ENCODE results near the gene ASTN1. TPM values are rescaled to one million over a fixed set of nuclear protein-coding genes. Genes with fewer than 3 reads are reported as not detected.

ASTN1 gene
- total RNA-seq, 4 donors from 2014 or later: 1.2 to 2.2 (median 1.6) TPM

DNA sequence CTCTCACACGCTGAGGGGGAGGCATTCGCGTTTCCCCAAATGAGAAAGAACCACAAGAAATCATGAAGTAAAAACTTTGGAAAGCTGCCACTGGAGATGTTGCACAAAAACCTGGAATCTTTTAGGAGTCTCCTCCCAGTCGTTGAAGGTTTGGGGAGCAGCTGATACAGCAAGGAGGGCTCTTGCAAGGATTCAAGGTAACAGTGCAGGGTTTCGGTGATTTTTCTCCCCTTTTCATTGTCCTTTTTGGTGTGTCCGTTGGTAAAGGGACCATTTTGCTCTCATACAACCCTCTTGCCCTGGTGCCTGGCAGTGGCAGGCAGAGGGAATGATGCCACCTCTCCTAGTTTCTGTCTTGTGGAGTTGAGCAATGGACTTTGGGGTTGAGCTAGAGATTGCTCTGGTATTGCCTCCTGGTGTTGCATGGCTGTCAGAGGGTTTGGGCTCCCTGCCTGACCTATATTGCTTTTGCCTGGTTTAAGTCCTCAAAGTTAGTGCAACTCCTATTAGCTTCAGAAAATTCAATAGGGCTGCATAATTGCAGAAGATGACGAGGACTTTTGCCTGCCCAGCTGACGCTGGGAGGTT, 7.1 kb upstream of the ASTN1 start:
- Histone ChIP-seq H3K4me3 (peak overlapping the region; percentile 47 to 61 (median 51)), H3K36me3 (no peaks in the 10 kb centered on the region), H3K27me3 (peaks cover 0 to 62% (median 12%) of the 10 kb centered on the region in 4 donors), H3K9me3 (no peaks in the 10 kb centered on the region), H3K27ac (replicated peaks in 1 of 4) (no peak overlapping the region), H3K4me1 (peaks cover 10 to 18% (median 15%) of the 10 kb centered on the region in 4 donors)
- DNase-seq (ENCODE audit: extremely low spot score): no peak
- TF ChIP-seq, protein P1, sequence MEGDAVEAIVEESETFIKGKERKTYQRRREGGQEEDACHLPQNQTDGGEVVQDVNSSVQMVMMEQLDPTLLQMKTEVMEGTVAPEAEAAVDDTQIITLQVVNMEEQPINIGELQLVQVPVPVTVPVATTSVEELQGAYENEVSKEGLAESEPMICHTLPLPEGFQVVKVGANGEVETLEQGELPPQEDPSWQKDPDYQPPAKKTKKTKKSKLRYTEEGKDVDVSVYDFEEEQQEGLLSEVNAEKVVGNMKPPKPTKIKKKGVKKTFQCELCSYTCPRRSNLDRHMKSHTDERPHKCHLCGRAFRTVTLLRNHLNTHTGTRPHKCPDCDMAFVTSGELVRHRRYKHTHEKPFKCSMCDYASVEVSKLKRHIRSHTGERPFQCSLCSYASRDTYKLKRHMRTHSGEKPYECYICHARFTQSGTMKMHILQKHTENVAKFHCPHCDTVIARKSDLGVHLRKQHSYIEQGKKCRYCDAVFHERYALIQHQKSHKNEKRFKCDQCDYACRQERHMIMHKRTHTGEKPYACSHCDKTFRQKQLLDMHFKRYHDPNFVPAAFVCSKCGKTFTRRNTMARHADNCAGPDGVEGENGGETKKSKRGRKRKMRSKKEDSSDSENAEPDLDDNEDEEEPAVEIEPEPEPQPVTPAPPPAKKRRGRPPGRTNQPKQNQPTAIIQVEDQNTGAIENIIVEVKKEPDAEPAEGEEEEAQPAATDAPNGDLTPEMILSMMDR (IDR thresholded peaks at IDR 0.05): no peak
- TF ChIP-seq POLR2A (IDR thresholded peaks at IDR 0.05; ENCODE audit: low read depth) (no peak), POLR2AphosphoS5 (IDR thresholded peaks at IDR 0.05) (no peak), EP300 (IDR thresholded peaks at IDR 0.05) (no peak)
- WGBS: 24% methylated on average over 8 of the region's 8 CpGs
- intact Hi-C loops (cut with DNase I): no loop called here

DNA sequence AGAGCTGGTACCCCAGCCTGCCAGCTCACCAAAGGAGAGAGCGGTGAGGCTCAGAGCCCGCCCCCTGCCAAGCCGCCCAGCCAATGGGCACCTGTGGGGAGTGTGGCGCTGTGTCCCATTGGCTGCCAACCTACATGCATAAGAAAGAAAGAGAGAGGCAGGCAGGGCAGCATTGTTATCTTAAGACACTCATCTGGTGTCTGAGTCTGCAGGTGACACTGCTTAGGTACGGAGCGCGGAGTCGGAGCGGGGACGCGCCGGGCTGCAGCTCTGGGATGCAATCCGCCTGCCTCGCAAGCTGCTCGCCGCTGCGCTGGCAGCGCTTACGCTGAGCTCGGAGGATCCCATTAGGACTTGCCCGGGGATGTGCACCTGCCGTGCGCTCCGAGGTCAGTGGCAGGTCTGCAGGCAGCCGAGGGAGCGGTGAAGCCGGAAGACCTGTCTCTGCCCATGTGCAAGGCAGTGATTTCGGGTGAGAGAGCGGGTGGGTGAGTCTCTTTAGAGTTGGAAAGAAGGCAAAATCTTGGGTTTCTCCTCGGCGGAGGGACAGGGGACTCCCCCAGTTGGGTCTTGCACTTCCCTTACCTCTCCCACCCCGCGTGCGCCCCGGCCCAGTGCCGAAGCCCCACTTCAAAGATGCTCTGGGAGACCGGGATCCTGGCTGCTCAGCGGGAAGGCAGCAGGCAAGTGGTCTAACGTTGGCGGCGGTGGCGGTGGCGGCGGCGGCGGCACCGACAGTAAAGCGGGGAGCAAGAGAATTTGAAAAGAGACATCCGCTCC, 6.4 kb upstream of the ASTN1 start, which contains the start of gene BRINP2:
BRINP2 (plus strand) TSS at position 203 of the 780 bp plus-strand sequence. CDS start 58,919 bp downstream, outside the sequence.
- Histone ChIP-seq H3K4me3 (peak within 1 kb of the TSS; percentile 47 to 61 (median 51)), H3K27ac (replicated peaks in 1 of 4) (no peak within 1 kb of the TSS), H3K9me3 (no peaks in the 10 kb centered on the region), H3K36me3 (no peaks in the 10 kb centered on the region), H3K27me3 (peaks cover 0 to 69% (median 12%) of the 10 kb centered on the region in 4 donors), H3K4me1 (peaks cover 10 to 18% (median 15%) of the 10 kb centered on the region in 4 donors)
- no peak for DNase-seq (ENCODE audit: extremely low spot score)
- no peak for TF ChIP-seq POLR2AphosphoS5 (IDR thresholded peaks at IDR 0.05)
- TF ChIP-seq, protein P1 (IDR thresholded peaks at IDR 0.05): no peak
- no peak for TF ChIP-seq EP300 (IDR thresholded peaks at IDR 0.05)
- TF ChIP-seq POLR2A (IDR thresholded peaks at IDR 0.05; ENCODE audit: low read depth): no peak
- 2% methylated on average over 20 of the region's 49 CpGs for WGBS
- intact Hi-C loops (cut with DNase I): no loop called here

DNA sequence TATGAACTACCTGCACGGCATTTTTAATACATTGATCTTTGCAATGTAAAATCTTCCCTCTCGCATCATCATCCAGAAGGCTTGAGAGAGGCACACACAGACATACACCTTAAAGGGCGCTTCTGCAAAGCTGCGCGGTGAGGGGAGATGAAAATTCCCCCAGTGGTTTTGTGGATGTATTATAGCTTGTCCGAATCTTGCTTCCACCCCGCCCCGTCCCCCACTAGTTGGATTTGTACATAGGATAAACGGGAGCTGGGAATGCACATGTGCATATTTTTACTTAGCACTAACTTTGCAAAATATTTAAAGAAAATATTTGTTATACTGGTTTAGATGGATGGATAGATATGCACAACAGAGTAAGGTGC, 542 bp upstream of the ASTN1 start:
- intact Hi-C loops (cut with DNase I): no loop called here
- Histone ChIP-seq H3K27ac (replicated peaks in 1 of 4) (no peak overlapping the region), H3K4me3 (peak overlapping the region; percentile 47 to 57 (median 49)), H3K4me1 (peaks cover 11 to 14% (median 13%) of the 10 kb centered on the region in 4 donors), H3K36me3 (no peaks in the 10 kb centered on the region), H3K9me3 (no peaks in the 10 kb centered on the region), H3K27me3 (peaks cover 0 to 60% (median 13%) of the 10 kb centered on the region in 4 donors)
- TF ChIP-seq, protein P1 (IDR thresholded peaks at IDR 0.05): no peak
- TF ChIP-seq EP300 (IDR thresholded peaks at IDR 0.05) (no peak), POLR2AphosphoS5 (IDR thresholded peaks at IDR 0.05) (no peak), POLR2A (IDR thresholded peaks at IDR 0.05; ENCODE audit: low read depth) (no peak)
- DNase-seq (ENCODE audit: extremely low spot score): no peak
- WGBS: 3% methylated on average over 9 of the region's 9 CpGs

DNA sequence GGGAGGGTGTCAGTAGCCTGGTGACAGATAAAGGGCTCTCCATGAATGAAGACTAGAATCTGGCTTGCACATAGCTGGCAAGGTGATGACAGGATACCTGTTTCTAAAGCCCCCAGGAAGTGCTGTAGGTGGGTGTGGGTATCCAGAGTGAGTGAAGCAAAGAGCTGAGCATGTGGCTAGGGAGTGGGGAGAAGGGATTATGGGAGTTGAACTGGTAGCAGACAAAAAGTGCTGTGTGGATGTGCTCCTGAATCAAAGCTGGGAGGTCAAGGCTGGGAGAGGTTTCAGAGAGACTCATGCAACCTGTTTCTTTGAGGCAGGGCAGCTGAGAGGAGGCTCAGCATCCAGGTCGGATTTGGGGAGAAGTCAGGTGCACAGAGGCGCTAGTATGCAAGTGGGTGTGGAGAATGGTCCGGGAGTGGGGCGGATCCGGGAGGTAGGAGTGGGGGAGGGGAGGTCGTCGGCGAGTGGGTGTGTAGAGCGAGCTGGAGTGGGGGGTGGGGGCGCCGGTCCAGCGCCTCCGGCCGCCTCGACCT, 600 bp downstream of the ASTN1 start:
- H3K27me3 ChIP-seq: peaks cover 0 to 52% (median 11%) of the 10 kb centered on the region in 4 donors
- 3% methylated on average over 15 of the region's 15 CpGs for WGBS
- no peaks in the 10 kb centered on the region for H3K36me3 ChIP-seq

More for the DNA sequence above, 600 bp downstream of the ASTN1 start:
- Histone ChIP-seq H3K4me3 (peak overlapping the region; percentile 47 to 57 (median 49)), H3K4me1 (peaks cover 11 to 14% (median 13%) of the 10 kb centered on the region in 4 donors), H3K9me3 (no peaks in the 10 kb centered on the region), H3K27ac (replicated peaks in 1 of 4) (no peak overlapping the region)
- intact Hi-C loops (cut with DNase I): no loop called here
- TF ChIP-seq POLR2AphosphoS5 (IDR thresholded peaks at IDR 0.05) (no peak), EP300 (IDR thresholded peaks at IDR 0.05) (no peak), POLR2A (IDR thresholded peaks at IDR 0.05; ENCODE audit: low read depth) (no peak)
- TF ChIP-seq, protein P1 (IDR thresholded peaks at IDR 0.05): no peak
- DNase-seq (ENCODE audit: extremely low spot score): no peak
